MM.1S (cell line): ENCODE measurements around the gene OR9G4.

Experiments used
- CTCF ChIP-seq: fragments of 300-600 bp; sonication (generic); IDR thresholded peaks from 2 replicates; pipeline ENCODE4 v1.5.1; 2016; ENCODE audit warnings: antibody characterized with exemption, low read length, mixed read lengths
- EZH2 ChIP-seq: fragments of 300-600 bp; sonication (generic); optimal IDR thresholded peaks from 2 replicates; pipeline ENCODE3; 2017; ENCODE audit warnings: low read depth, mild to moderate bottlenecking, antibody characterized with exemption, low read length, mixed read lengths
- EZH2phosphoT487 ChIP-seq: fragments of 300-600 bp; sonication (generic); IDR thresholded peaks from 2 replicates; pipeline ENCODE4 v1.6.1; 2018; ENCODE audit warnings: antibody characterized with exemption, low read length

GRCh38 chr11:56700242-56700913 lies 48.1 kb downstream of the OR9G4 start:
- TF ChIP-seq CTCF (no peak), EZH2 (no peak), EZH2phosphoT487 (no peak)
